ENCODE data around the gene JAKMIP2.

The JAKMIP2 gene

DNA sequence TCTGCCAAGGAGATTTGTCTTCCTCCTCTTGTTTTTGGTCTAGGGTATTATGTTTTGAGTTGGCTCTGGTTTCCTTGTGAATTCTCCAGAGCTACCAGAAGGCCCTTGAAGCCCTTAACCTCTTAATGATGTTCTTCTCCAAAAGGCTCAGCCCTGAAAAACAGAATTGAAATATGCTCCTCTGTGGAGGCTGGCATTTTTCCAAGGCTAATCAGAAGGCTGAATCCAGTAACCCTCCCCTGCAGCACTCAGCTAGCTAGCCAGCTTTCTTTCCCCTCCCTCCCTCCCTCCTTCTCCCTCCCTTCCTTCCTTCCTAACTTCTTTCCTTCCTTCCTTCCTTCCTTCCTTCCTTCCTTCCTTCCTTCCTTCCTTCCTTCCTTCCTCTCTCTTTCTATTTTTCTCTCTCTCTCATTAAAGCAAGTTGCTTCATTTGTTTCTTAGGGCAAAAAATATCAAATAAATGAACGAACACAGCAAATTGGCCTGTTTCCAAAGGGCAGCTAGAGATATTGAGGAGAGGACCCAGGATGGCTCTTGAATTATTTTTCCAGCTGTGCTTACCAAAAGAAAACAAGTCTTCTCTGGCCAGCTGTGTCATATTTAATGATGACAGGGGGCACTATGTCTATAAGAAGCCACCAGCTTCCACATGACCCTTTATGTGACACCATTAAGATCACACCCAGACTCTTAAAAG, 38.7 kb downstream of the JAKMIP2 start (continued):
- TF ChIP-seq ZNF350 (tag by site-specific recombination; IDR thresholded peaks at IDR 0.05) = no peak
- TF ChIP-seq ZBTB20 (tag by site-specific recombination; IDR thresholded peaks at IDR 0.05) = peak; percentile 20; the same call in 1 of the 2 replicates
- peak; percentile 48 for TF ChIP-seq WT1 (tag by site-specific recombination; IDR thresholded peaks at IDR 0.05)
- TF ChIP-seq KLF10 (tag by site-specific recombination; IDR thresholded peaks at IDR 0.05) = no peak
- TF ChIP-seq ZNF585B (tag by site-specific recombination; IDR thresholded peaks at IDR 0.05) = no peak
- TF ChIP-seq, protein P1, sequence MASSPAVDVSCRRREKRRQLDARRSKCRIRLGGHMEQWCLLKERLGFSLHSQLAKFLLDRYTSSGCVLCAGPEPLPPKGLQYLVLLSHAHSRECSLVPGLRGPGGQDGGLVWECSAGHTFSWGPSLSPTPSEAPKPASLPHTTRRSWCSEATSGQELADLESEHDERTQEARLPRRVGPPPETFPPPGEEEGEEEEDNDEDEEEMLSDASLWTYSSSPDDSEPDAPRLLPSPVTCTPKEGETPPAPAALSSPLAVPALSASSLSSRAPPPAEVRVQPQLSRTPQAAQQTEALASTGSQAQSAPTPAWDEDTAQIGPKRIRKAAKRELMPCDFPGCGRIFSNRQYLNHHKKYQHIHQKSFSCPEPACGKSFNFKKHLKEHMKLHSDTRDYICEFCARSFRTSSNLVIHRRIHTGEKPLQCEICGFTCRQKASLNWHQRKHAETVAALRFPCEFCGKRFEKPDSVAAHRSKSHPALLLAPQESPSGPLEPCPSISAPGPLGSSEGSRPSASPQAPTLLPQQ (tag by site-specific recombination; IDR thresholded peaks at IDR 0.05) = no peak
- TF ChIP-seq MEIS1 (CRISPR knock-in tag; IDR thresholded peaks at IDR 0.05; ENCODE audit: borderline replicate concordance) = no peak
- no peak for TF ChIP-seq ZNF501 (tag by site-specific recombination; IDR thresholded peaks at IDR 0.05)
- no peak for TF ChIP-seq ZNF664 (tag by site-specific recombination; IDR thresholded peaks at IDR 0.05)
- TF ChIP-seq, protein P2, sequence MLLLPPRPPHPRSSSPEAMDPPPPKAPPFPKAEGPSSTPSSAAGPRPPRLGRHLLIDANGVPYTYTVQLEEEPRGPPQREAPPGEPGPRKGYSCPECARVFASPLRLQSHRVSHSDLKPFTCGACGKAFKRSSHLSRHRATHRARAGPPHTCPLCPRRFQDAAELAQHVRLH (tag by site-specific recombination; IDR thresholded peaks at IDR 0.05) = no peak
- no peak for TF ChIP-seq ZNF596 (tag by site-specific recombination; IDR thresholded peaks at IDR 0.05)
- no peak for TF ChIP-seq ZNF426 (tag by site-specific recombination; IDR thresholded peaks at IDR 0.05)
- TF ChIP-seq, protein P3, sequence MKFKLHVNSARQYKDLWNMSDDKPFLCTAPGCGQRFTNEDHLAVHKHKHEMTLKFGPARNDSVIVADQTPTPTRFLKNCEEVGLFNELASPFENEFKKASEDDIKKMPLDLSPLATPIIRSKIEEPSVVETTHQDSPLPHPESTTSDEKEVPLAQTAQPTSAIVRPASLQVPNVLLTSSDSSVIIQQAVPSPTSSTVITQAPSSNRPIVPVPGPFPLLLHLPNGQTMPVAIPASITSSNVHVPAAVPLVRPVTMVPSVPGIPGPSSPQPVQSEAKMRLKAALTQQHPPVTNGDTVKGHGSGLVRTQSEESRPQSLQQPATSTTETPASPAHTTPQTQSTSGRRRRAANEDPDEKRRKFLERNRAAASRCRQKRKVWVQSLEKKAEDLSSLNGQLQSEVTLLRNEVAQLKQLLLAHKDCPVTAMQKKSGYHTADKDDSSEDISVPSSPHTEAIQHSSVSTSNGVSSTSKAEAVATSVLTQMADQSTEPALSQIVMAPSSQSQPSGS (tag by site-specific recombination; IDR thresholded peaks at IDR 0.05; ENCODE audit: low read depth) = no peak
- TF ChIP-seq, protein P4, sequence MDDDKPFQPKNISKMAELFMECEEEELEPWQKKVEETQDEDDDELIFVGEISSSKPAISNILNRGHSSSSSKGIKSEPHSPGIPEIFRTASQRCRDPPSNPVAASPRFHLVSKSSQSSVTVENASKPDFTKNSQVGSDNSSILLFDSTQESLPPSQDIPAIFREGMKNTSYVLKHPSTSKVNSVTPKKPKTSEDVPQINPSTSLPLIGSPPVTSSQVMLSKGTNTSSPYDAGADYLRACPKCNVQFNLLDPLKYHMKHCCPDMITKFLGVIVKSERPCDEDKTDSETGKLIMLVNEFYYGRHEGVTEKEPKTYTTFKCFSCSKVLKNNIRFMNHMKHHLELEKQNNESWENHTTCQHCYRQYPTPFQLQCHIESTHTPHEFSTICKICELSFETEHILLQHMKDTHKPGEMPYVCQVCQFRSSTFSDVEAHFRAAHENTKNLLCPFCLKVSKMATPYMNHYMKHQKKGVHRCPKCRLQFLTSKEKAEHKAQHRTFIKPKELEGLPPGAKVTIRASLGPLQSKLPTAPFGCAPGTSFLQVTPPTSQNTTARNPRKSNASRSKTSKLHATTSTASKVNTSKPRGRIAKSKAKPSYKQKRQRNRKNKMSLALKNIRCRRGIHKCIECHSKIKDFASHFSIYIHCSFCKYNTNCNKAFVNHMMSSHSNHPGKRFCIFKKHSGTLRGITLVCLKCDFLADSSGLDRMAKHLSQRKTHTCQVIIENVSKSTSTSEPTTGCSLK (tag by site-specific recombination; IDR thresholded peaks at IDR 0.05) = no peak
- TF ChIP-seq, protein P5, sequence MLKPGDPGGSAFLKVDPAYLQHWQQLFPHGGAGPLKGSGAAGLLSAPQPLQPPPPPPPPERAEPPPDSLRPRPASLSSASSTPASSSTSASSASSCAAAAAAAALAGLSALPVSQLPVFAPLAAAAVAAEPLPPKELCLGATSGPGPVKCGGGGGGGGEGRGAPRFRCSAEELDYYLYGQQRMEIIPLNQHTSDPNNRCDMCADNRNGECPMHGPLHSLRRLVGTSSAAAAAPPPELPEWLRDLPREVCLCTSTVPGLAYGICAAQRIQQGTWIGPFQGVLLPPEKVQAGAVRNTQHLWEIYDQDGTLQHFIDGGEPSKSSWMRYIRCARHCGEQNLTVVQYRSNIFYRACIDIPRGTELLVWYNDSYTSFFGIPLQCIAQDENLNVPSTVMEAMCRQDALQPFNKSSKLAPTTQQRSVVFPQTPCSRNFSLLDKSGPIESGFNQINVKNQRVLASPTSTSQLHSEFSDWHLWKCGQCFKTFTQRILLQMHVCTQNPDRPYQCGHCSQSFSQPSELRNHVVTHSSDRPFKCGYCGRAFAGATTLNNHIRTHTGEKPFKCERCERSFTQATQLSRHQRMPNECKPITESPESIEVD (tag by site-specific recombination; IDR thresholded peaks at IDR 0.05) = 0 out of 2 replicates have a peak, but pooled peaks have one; percentile 25
- TF ChIP-seq ZNF155 (tag by site-specific recombination; IDR thresholded peaks at IDR 0.05) = no peak
- TF ChIP-seq ZNF335 (tag by site-specific recombination; conservative IDR thresholded peaks at IDR 0.05) = peak; percentile 46; the same call in 1 of the 2 replicates
- TF ChIP-seq SALL2 (tag by site-specific recombination; IDR thresholded peaks at IDR 0.05; ENCODE audit: borderline replicate concordance) = no peak
- peak; percentile 77 for TF ChIP-seq ZNF366 (tag by site-specific recombination; conservative IDR thresholded peaks at IDR 0.05)
- no peak for TF ChIP-seq ZNF670 (tag by site-specific recombination; IDR thresholded peaks at IDR 0.05; ENCODE audit: low read depth)
- TF ChIP-seq ZNF629 (tag by site-specific recombination; IDR thresholded peaks at IDR 0.05) = no peak
- TF ChIP-seq ZNF211 (tag by site-specific recombination; IDR thresholded peaks at IDR 0.05; ENCODE audit: low read depth) = no peak
- TF ChIP-seq, protein P6, sequence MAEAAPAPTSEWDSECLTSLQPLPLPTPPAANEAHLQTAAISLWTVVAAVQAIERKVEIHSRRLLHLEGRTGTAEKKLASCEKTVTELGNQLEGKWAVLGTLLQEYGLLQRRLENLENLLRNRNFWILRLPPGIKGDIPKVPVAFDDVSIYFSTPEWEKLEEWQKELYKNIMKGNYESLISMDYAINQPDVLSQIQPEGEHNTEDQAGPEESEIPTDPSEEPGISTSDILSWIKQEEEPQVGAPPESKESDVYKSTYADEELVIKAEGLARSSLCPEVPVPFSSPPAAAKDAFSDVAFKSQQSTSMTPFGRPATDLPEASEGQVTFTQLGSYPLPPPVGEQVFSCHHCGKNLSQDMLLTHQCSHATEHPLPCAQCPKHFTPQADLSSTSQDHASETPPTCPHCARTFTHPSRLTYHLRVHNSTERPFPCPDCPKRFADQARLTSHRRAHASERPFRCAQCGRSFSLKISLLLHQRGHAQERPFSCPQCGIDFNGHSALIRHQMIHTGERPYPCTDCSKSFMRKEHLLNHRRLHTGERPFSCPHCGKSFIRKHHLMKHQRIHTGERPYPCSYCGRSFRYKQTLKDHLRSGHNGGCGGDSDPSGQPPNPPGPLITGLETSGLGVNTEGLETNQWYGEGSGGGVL (tag by site-specific recombination; IDR thresholded peaks at IDR 0.05) = peak; percentile 64
